Measurements from ENCODE around the gene SLC6A12. TPM values are rescaled to one million over a fixed set of nuclear protein-coding genes. Genes with fewer than 3 reads are reported as not detected.
A peak's percentile ranks its signal among the peaks of the same experiment; 100 is the strongest.

Gene SLC6A12
- total RNA-seq, 6 experiments from 2014 or later = not detected

DNA sequence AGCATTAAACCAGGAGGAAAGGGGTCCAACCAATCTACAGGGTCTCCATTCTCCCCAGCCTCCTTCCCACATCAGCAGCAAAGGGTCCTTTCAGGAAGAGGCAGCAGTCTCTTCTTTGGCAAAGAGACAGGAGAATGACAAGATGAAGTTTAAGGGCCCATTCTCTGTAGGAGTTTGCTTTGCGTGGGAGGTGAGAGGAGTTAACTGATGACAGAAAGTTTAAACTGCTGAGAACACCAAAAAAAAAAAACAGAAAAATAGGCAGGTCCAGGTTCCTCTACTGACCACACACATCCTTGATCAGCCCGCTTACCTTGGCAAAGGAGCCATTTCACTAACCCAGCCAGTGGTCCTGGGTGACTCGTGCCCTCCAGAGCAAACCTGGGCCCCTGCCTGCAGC is 43.0 kb upstream of the SLC6A12 start:
- Mint-ChIP-seq H3K4me3 (no peak overlapping the region), H3K36me3 (ENCODE audit: low read depth) (no peaks in the 10 kb centered on the region), H3K27ac (no peak overlapping the region), H3K9me3 (no peaks in the 10 kb centered on the region), H3K27me3 (ENCODE audit: insufficient read depth) (peaks cover 48% of the 10 kb centered on the region), H3K4me1 (ENCODE audit: low read depth) (no peaks in the 10 kb centered on the region)
- DNase-seq = no peak
- TF ChIP-seq, protein P1, sequence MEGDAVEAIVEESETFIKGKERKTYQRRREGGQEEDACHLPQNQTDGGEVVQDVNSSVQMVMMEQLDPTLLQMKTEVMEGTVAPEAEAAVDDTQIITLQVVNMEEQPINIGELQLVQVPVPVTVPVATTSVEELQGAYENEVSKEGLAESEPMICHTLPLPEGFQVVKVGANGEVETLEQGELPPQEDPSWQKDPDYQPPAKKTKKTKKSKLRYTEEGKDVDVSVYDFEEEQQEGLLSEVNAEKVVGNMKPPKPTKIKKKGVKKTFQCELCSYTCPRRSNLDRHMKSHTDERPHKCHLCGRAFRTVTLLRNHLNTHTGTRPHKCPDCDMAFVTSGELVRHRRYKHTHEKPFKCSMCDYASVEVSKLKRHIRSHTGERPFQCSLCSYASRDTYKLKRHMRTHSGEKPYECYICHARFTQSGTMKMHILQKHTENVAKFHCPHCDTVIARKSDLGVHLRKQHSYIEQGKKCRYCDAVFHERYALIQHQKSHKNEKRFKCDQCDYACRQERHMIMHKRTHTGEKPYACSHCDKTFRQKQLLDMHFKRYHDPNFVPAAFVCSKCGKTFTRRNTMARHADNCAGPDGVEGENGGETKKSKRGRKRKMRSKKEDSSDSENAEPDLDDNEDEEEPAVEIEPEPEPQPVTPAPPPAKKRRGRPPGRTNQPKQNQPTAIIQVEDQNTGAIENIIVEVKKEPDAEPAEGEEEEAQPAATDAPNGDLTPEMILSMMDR (IDR thresholded peaks at IDR 0.05) = no peak

DNA sequence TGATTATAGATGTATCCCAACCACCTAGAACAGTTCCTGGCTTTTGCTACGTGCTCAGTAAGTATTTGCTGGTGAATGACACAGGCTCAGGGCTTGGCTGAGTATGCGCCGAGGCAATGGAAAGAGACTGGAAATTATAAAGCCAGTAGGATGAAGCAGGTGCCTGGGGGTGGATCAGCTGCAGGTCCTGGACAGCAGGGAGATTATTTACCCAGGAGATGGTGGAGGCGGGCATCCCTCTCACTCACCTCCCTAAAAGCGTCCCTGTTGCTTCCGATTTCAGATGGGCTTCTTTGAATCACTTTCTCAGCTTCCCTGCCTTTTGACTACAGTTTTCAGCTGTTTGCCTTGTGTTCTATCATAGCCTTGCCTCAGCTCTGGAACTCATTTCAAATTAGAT is 42.3 kb upstream of the SLC6A12 start:
- Mint-ChIP-seq H3K9me3 (no peaks in the 10 kb centered on the region), H3K4me3 (no peak overlapping the region), H3K27me3 (ENCODE audit: insufficient read depth) (peaks cover 53% of the 10 kb centered on the region), H3K27ac (no peak overlapping the region), H3K4me1 (ENCODE audit: low read depth) (no peaks in the 10 kb centered on the region), H3K36me3 (ENCODE audit: low read depth) (no peaks in the 10 kb centered on the region)
- no peak for DNase-seq
- TF ChIP-seq, protein P1 (IDR thresholded peaks at IDR 0.05) = no peak

DNA sequence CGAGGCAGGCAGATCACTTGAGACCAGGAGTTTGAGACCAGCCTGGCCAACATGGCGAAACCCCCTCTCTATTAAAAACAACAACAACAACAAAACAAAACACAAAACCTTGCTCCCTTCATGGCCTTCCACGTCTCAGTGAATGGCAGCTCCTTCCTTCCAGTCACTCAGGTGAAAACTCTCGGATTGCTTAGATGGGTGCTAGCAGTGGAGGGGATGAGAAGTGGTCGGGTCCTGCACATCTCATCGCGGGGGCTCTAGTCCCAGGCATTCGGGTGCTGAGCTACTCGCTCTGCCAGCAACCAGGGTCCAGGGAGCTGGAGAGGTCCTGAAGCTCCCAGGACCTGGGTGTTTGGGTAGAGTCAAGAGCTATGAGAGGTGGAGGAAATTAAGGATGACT is 41.0 kb upstream of the SLC6A12 start:
- Mint-ChIP-seq H3K4me3 (no peak overlapping the region), H3K27ac (no peak overlapping the region), H3K27me3 (ENCODE audit: insufficient read depth) (peaks cover 48% of the 10 kb centered on the region), H3K36me3 (ENCODE audit: low read depth) (no peaks in the 10 kb centered on the region), H3K9me3 (no peaks in the 10 kb centered on the region), H3K4me1 (ENCODE audit: low read depth) (no peaks in the 10 kb centered on the region)
- TF ChIP-seq, protein P1 (IDR thresholded peaks at IDR 0.05) = no peak
- no peak for DNase-seq

DNA sequence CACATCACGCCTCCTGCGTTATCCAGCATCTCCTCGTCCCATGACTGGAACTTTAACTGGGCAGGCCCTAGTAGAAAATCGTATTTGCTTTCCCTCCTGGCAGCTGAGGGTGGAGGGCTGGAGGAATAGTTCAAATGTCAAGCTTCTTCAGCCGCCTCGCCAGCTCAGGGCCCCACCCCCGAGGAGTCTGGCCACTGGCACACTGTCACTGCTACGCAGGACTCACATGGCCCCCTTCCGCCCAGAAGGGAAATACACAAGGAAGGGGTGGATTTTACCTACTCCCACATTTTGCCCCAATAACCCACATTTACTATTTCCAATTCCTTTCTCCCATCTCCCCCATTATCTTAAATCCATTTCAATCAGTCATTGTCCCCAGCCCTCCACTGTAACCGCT is 40.1 kb upstream of the SLC6A12 start:
- TF ChIP-seq, protein P1 (IDR thresholded peaks at IDR 0.05) = 0 out of 2 replicates have a peak, but pooled peaks have one; percentile 7
- peaks cover 45% of the 10 kb centered on the region for H3K27me3 Mint-ChIP-seq (ENCODE audit: insufficient read depth)

DNA sequence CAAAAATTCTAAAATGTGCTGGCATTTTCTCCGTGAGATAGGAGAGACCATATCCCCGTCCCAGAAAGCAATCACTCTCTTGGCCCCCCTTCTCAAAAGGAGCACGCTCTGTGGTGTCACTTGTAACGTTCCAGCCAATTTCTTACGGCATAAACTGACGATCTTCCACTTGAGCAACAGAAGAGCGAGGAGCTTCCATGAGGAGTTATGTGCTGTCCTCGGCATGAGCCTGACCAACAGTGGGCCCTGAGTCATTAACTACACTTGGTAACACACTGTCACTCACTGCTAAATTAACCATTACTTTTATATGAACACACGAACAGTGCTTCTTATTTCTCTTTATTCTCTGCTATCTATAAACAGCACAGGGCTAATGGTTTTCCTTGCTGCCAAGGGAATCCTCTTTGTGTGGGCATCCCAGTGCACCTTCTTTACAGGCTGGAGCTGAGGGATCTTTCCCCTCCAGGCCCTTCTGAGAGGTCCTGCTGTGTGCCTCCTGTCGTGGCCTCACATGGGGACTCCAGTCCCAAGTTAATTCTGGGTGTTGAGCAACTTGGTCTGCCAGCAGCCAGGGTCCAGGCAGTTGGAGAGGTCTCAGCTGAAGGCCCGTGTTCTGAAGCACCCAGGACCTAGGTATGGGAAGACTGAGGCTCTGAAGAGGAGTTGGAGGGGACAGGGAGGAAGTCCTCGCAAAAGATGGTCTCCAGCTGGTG is 39.3 kb upstream of the SLC6A12 start:
- peaks cover 43% of the 10 kb centered on the region for H3K27me3 Mint-ChIP-seq (ENCODE audit: insufficient read depth)
- H3K4me1 Mint-ChIP-seq (ENCODE audit: low read depth) = no peaks in the 10 kb centered on the region
- H3K36me3 Mint-ChIP-seq (ENCODE audit: low read depth) = no peaks in the 10 kb centered on the region
- H3K27ac Mint-ChIP-seq = no peak overlapping the region
- TF ChIP-seq, protein P1 (IDR thresholded peaks at IDR 0.05) = no peak
- DNase-seq = no peak
- no peaks in the 10 kb centered on the region for H3K9me3 Mint-ChIP-seq
- H3K4me3 Mint-ChIP-seq = no peak overlapping the region

More for the DNA sequence above, 40.1 kb upstream of the SLC6A12 start:
- Mint-ChIP-seq H3K4me1 (ENCODE audit: low read depth) (no peaks in the 10 kb centered on the region), H3K9me3 (no peaks in the 10 kb centered on the region), H3K4me3 (no peak overlapping the region), H3K27ac (no peak overlapping the region), H3K36me3 (ENCODE audit: low read depth) (no peaks in the 10 kb centered on the region)
- no peak for DNase-seq

All from HFFc6 (cell line).